Fibroblast of lung (primary cell): Measurements from ENCODE around the gene GABBR2. TPM values are rescaled to one million over a fixed set of nuclear protein-coding genes. Genes with fewer than 3 reads are reported as not detected.

Experiments
- DNase-seq, 2 donors: peaks; one replicate each; pipeline versions ENCODE4 v3.0.0 to v3.0.0-alpha.2; 2010; ENCODE audit warnings: low read depth in 2 of 2
- H2AFZ ChIP-seq: 2 replicates; pipeline ENCODE4 v1.5.1; 2012; ENCODE audit warnings: low read length, control low read depth, inconsistent platforms
- H3K27ac ChIP-seq: 2 replicates; pipeline ENCODE4 v1.5.1; 2011; ENCODE audit warnings: low read length, control low read depth; ENCODE audit not compliant: insufficient read depth
- H3K27me3 ChIP-seq: 2 replicates; pipeline ENCODE4 v1.5.1; 2011; ENCODE audit warnings: mild to moderate bottlenecking, low read length; ENCODE audit not compliant: control insufficient read depth, insufficient read depth
- H3K36me3 ChIP-seq: 2 replicates; pipeline ENCODE4 v1.5.1; 2011; ENCODE audit warnings: low read length; ENCODE audit not compliant: control insufficient read depth, insufficient read depth
- H3K4me1 ChIP-seq: 2 replicates; pipeline ENCODE4 v1.5.1; 2011; ENCODE audit warnings: low read length; ENCODE audit not compliant: control insufficient read depth, insufficient read depth; ENCODE audit errors: extremely low read depth
- H3K4me2 ChIP-seq: 2 replicates; pipeline ENCODE4 v1.5.1; 2011; ENCODE audit warnings: low read length, control low read depth; ENCODE audit not compliant: insufficient read depth; ENCODE audit errors: extremely low read depth
- H3K4me3 ChIP-seq, 4 experiments: fragments of 200-600 bp in 1 of 4; sonication (generic) in 1 of 4; replicated peaks in 1 of 4; 2 replicates each; pipeline ENCODE4 v1.5.1; 2011 to 2016; ENCODE audit warnings: low read length in 4 of 4, low read depth in 3 of 4, mild to moderate bottlenecking in 3 of 4, control low read depth in 2 of 4, inconsistent platforms in 1 of 4, mixed read lengths in 1 of 4; ENCODE audit not compliant: insufficient read depth in 1 of 4; ENCODE audit errors: control extremely low read depth in 1 of 4
- H3K79me2 ChIP-seq: 2 replicates; pipeline ENCODE4 v1.5.1; 2012; ENCODE audit warnings: mild to moderate bottlenecking, low read length, inconsistent platforms; ENCODE audit not compliant: control insufficient read depth, insufficient read depth
- H3K9ac ChIP-seq: 2 replicates; pipeline ENCODE4 v1.5.1; 2011; ENCODE audit warnings: mild to moderate bottlenecking, low read length, control low read depth; ENCODE audit not compliant: insufficient read depth
- H3K9me3 ChIP-seq: 2 replicates; pipeline ENCODE4 v1.5.1; 2012; ENCODE audit warnings: low read depth, low read length; ENCODE audit not compliant: control insufficient read depth, insufficient read depth
- H4K20me1 ChIP-seq: 2 replicates; pipeline ENCODE4 v1.5.1; 2011; ENCODE audit warnings: low read length; ENCODE audit not compliant: control insufficient read depth, insufficient read depth; ENCODE audit errors: extremely low read depth
- CTCF ChIP-seq, 2 donors: IDR thresholded peaks in 1 of 2; conservative IDR thresholded peaks in 1 of 2; 1 replicate in 1 of 2; 2 replicates in 1 of 2; pipeline ENCODE4 v1.5.1; 2011 to 2012; ENCODE audit warnings: low read length in 2 of 2, control low read depth in 1 of 2, inconsistent platforms in 1 of 2, low read depth in 1 of 2, mild to moderate bottlenecking in 1 of 2
- EZH2 ChIP-seq: IDR thresholded peaks from 2 replicates; pipeline ENCODE4 v1.5.1; 2012; ENCODE audit warnings: low read length, control low read depth, mild to moderate bottlenecking; ENCODE audit errors: missing control alignments
- polyA minus RNA-seq: library from RNA; depleted of rRNA, polyadenylated mRNA; stranded (reverse); fragments of >200 nt; gene quantifications from 2 replicates; pipeline ENCODE4 v1.2.3, GENCODE V29; 2011; ENCODE audit warnings: low replicate concordance
- polyA plus RNA-seq, 2 donors: library from polyadenylated mRNA; depleted of rRNA in 1 of 2; stranded (reverse) in 1 of 2; unstranded in 1 of 2; fragments of >200 nt; gene quantifications; 2 replicates each; pipeline ENCODE4 v1.2.1, GENCODE V29; 2011 to 2012; ENCODE audit warnings: missing spikeins in 1 of 2
- total RNA-seq: library from RNA; depleted of rRNA; stranded (reverse); fragments of >200 nt; gene quantifications from 2 replicates; pipeline ENCODE4 v1.2.1, GENCODE V29; 2014

The GABBR2 gene
- total RNA-seq (under 0.01 and 0.33 TPM in 2 replicates), polyA plus RNA-seq (0.32 and 0.88 TPM in 2 replicates), polyA minus RNA-seq (1.6 and 17.3 TPM in 2 replicates)
- 0.78 and 1.3 TPM in 2 replicates for polyA plus RNA-seq (2012)

GRCh38 chr9:98708933-98709911 is at the start of gene GABBR2:
Gene GABBR2, minus strand, starts transcription at chr9:98708935. Its CDS starts 198 bp downstream, at chr9:98708737.
- H3K27me3 ChIP-seq = peaks cover 33% of the 10 kb centered on the region
- no peak within 1 kb of the TSS for H3K27ac ChIP-seq
- no peaks in the 10 kb centered on the region for H3K9me3 ChIP-seq
- DNase-seq = peak in 1 of 2 donors; percentile 23
- H2AFZ ChIP-seq = no peak within 1 kb of the TSS
- H3K36me3 ChIP-seq = no peaks in the 10 kb centered on the region
- no peaks in the 10 kb centered on the region for H3K79me2 ChIP-seq
- no peaks in the 10 kb centered on the region for H4K20me1 ChIP-seq
- peak within 1 kb of the TSS in 1 of 4 experiments; percentile 47 for H3K4me3 ChIP-seq
- H3K4me1 ChIP-seq = no peaks in the 10 kb centered on the region
- TF ChIP-seq EZH2 (peak; percentile 49), CTCF (conservative IDR thresholded peaks at IDR 0.05 in 1 of 2, IDR thresholded peaks at IDR 0.05 in 1 of 2; ENCODE audit: low read depth in 1 of 2, low read length in 2 of 2) (no peak)
- H3K9ac ChIP-seq = no peak within 1 kb of the TSS
- peak within 1 kb of the TSS; percentile 82 for H3K4me2 ChIP-seq

- Histone ChIP-seq H3K4me3 (no peak overlapping the region), H3K27ac (no peak overlapping the region), H3K9ac (no peak overlapping the region), H3K27me3 (no peaks in the 10 kb centered on the region), H3K36me3 (no peaks in the 10 kb centered on the region), H3K79me2 (no peaks in the 10 kb centered on the region), H2AFZ (no peak overlapping the region), H3K4me2 (no peak overlapping the region), H3K4me1 (no peaks in the 10 kb centered on the region), H4K20me1 (no peaks in the 10 kb centered on the region), H3K9me3 (no peaks in the 10 kb centered on the region)
- TF ChIP-seq EZH2 = no peak
- no peak for TF ChIP-seq CTCF (conservative IDR thresholded peaks at IDR 0.05 in 1 of 2, IDR thresholded peaks at IDR 0.05 in 1 of 2; ENCODE audit: low read depth in 1 of 2, low read length in 2 of 2)
- DNase-seq = no peak
Measured at GRCh38 chr9:98755006-98755618, 46.4 kb upstream of the GABBR2 start.

GRCh38 chr9:98751210-98751609 is 42.5 kb upstream of the GABBR2 start:
- H2AFZ ChIP-seq = no peak overlapping the region
- H3K27ac ChIP-seq = no peak overlapping the region
- no peak overlapping the region for H3K9ac ChIP-seq
- no peaks in the 10 kb centered on the region for H3K9me3 ChIP-seq
- no peaks in the 10 kb centered on the region for H3K79me2 ChIP-seq
- no peak overlapping the region for H3K4me3 ChIP-seq
- no peaks in the 10 kb centered on the region for H3K4me1 ChIP-seq
- TF ChIP-seq CTCF (conservative IDR thresholded peaks at IDR 0.05 in 1 of 2, IDR thresholded peaks at IDR 0.05 in 1 of 2; ENCODE audit: low read depth in 1 of 2, low read length in 2 of 2) (no peak), EZH2 (no peak)
- no peaks in the 10 kb centered on the region for H3K27me3 ChIP-seq
- H3K4me2 ChIP-seq = no peak overlapping the region
- H4K20me1 ChIP-seq = no peaks in the 10 kb centered on the region
- no peaks in the 10 kb centered on the region for H3K36me3 ChIP-seq
- no peak for DNase-seq
